Fibroblast of lung (primary cell): ENCODE results near the gene SCYGR2. TPM values are rescaled to one million over a fixed set of nuclear protein-coding genes. Genes with fewer than 3 reads are reported as not detected.

ENCODE experiments used
- DNase-seq, 2 donors: peaks; one replicate each; pipeline versions ENCODE4 v3.0.0 to v3.0.0-alpha.2; 2010; ENCODE audit warnings: low read depth in 2 of 2
- H2AFZ ChIP-seq: 2 replicates; pipeline ENCODE4 v1.5.1; 2012; ENCODE audit warnings: low read length, control low read depth, inconsistent platforms
- H3K27ac ChIP-seq: 2 replicates; pipeline ENCODE4 v1.5.1; 2011; ENCODE audit warnings: low read length, control low read depth; ENCODE audit not compliant: insufficient read depth
- H3K27me3 ChIP-seq: 2 replicates; pipeline ENCODE4 v1.5.1; 2011; ENCODE audit warnings: mild to moderate bottlenecking, low read length; ENCODE audit not compliant: control insufficient read depth, insufficient read depth
- H3K36me3 ChIP-seq: 2 replicates; pipeline ENCODE4 v1.5.1; 2011; ENCODE audit warnings: low read length; ENCODE audit not compliant: control insufficient read depth, insufficient read depth
- H3K4me1 ChIP-seq: 2 replicates; pipeline ENCODE4 v1.5.1; 2011; ENCODE audit warnings: low read length; ENCODE audit not compliant: control insufficient read depth, insufficient read depth; ENCODE audit errors: extremely low read depth
- H3K4me2 ChIP-seq: 2 replicates; pipeline ENCODE4 v1.5.1; 2011; ENCODE audit warnings: low read length, control low read depth; ENCODE audit not compliant: insufficient read depth; ENCODE audit errors: extremely low read depth
- H3K4me3 ChIP-seq, 4 experiments: fragments of 200-600 bp in 1 of 4; sonication (generic) in 1 of 4; replicated peaks in 1 of 4; 2 replicates each; pipeline ENCODE4 v1.5.1; 2011 to 2016; ENCODE audit warnings: low read length in 4 of 4, low read depth in 3 of 4, mild to moderate bottlenecking in 3 of 4, control low read depth in 2 of 4, inconsistent platforms in 1 of 4, mixed read lengths in 1 of 4; ENCODE audit not compliant: insufficient read depth in 1 of 4; ENCODE audit errors: control extremely low read depth in 1 of 4
- H3K79me2 ChIP-seq: 2 replicates; pipeline ENCODE4 v1.5.1; 2012; ENCODE audit warnings: mild to moderate bottlenecking, low read length, inconsistent platforms; ENCODE audit not compliant: control insufficient read depth, insufficient read depth
- H3K9ac ChIP-seq: 2 replicates; pipeline ENCODE4 v1.5.1; 2011; ENCODE audit warnings: mild to moderate bottlenecking, low read length, control low read depth; ENCODE audit not compliant: insufficient read depth
- H3K9me3 ChIP-seq: 2 replicates; pipeline ENCODE4 v1.5.1; 2012; ENCODE audit warnings: low read depth, low read length; ENCODE audit not compliant: control insufficient read depth, insufficient read depth
- H4K20me1 ChIP-seq: 2 replicates; pipeline ENCODE4 v1.5.1; 2011; ENCODE audit warnings: low read length; ENCODE audit not compliant: control insufficient read depth, insufficient read depth; ENCODE audit errors: extremely low read depth
- CTCF ChIP-seq, 2 donors: IDR thresholded peaks in 1 of 2; conservative IDR thresholded peaks in 1 of 2; 1 replicate in 1 of 2; 2 replicates in 1 of 2; pipeline ENCODE4 v1.5.1; 2011 to 2012; ENCODE audit warnings: low read length in 2 of 2, control low read depth in 1 of 2, inconsistent platforms in 1 of 2, low read depth in 1 of 2, mild to moderate bottlenecking in 1 of 2
- EZH2 ChIP-seq: IDR thresholded peaks from 2 replicates; pipeline ENCODE4 v1.5.1; 2012; ENCODE audit warnings: low read length, control low read depth, mild to moderate bottlenecking; ENCODE audit errors: missing control alignments
- polyA plus RNA-seq, 2 donors: library from polyadenylated mRNA; depleted of rRNA in 1 of 2; stranded (reverse) in 1 of 2; unstranded in 1 of 2; fragments of >200 nt; gene quantifications; 2 replicates each; pipeline ENCODE4 v1.2.1, GENCODE V29; 2011 to 2012; ENCODE audit warnings: missing spikeins in 1 of 2
- total RNA-seq: library from RNA; depleted of rRNA; stranded (reverse); fragments of >200 nt; gene quantifications from 2 replicates; pipeline ENCODE4 v1.2.1, GENCODE V29; 2014

Gene SCYGR2
- total and polyA plus RNA-seq, 2 donors (not counting 1 experiment from before 2014, with no cell fraction given), result not detected

- H3K9ac ChIP-seq, result no peak overlapping the region
- peak in 1 of 2 donors; percentile 18 for DNase-seq
- TF ChIP-seq EZH2, result no peak
- no peak for TF ChIP-seq CTCF (conservative IDR thresholded peaks at IDR 0.05 in 1 of 2, IDR thresholded peaks at IDR 0.05 in 1 of 2; ENCODE audit: low read depth in 1 of 2, low read length in 2 of 2)
- H3K27ac ChIP-seq, result no peak overlapping the region
- no peak overlapping the region for H3K4me2 ChIP-seq
- no peak overlapping the region for H2AFZ ChIP-seq
- H3K36me3 ChIP-seq, result no peaks in the 10 kb centered on the region
- H3K27me3 ChIP-seq, result no peaks in the 10 kb centered on the region
- no peaks in the 10 kb centered on the region for H3K79me2 ChIP-seq
- H3K9me3 ChIP-seq, result no peaks in the 10 kb centered on the region
- H3K4me3 ChIP-seq, result no peak overlapping the region
- no peaks in the 10 kb centered on the region for H4K20me1 ChIP-seq
- no peaks in the 10 kb centered on the region for H3K4me1 ChIP-seq
These were observed 28.1 kb upstream of the SCYGR2 start for GRCh38 chr2:227570615-227571014.

- Histone ChIP-seq H3K4me1 (no peaks in the 10 kb centered on the region), H3K9ac (no peak overlapping the region), H4K20me1 (no peaks in the 10 kb centered on the region), H3K9me3 (no peaks in the 10 kb centered on the region), H3K36me3 (no peaks in the 10 kb centered on the region), H2AFZ (no peak overlapping the region), H3K79me2 (no peaks in the 10 kb centered on the region), H3K4me3 (no peak overlapping the region), H3K27ac (no peak overlapping the region), H3K4me2 (no peak overlapping the region), H3K27me3 (no peaks in the 10 kb centered on the region)
- DNase-seq, result peak in 1 of 2 donors; percentile 10
- no peak for TF ChIP-seq CTCF (conservative IDR thresholded peaks at IDR 0.05 in 1 of 2, IDR thresholded peaks at IDR 0.05 in 1 of 2; ENCODE audit: low read depth in 1 of 2, low read length in 2 of 2)
These were observed 22.6 kb upstream of the SCYGR2 start for GRCh38 chr2:227576110-227576509.

GRCh38 chr2:227576812-227577211 is 21.9 kb upstream of the SCYGR2 start:
- Histone ChIP-seq H3K9ac (no peak overlapping the region), H3K79me2 (no peaks in the 10 kb centered on the region), H3K4me2 (no peak overlapping the region), H2AFZ (no peak overlapping the region), H3K9me3 (no peaks in the 10 kb centered on the region), H3K27me3 (no peaks in the 10 kb centered on the region), H3K4me3 (no peak overlapping the region), H3K36me3 (no peaks in the 10 kb centered on the region), H3K27ac (no peak overlapping the region), H4K20me1 (no peaks in the 10 kb centered on the region), H3K4me1 (no peaks in the 10 kb centered on the region)
- no peak for TF ChIP-seq EZH2
- no peak for TF ChIP-seq CTCF (conservative IDR thresholded peaks at IDR 0.05 in 1 of 2, IDR thresholded peaks at IDR 0.05 in 1 of 2; ENCODE audit: low read depth in 1 of 2, low read length in 2 of 2)
- DNase-seq, result no peak
